ENCODE data around the gene EHBP1. TPM values are rescaled to one million over a fixed set of nuclear protein-coding genes. Genes with fewer than 3 reads are reported as not detected.

The EHBP1 gene
- total RNA-seq, 1 donor from 2014 or later = 67.4 TPM

- no peak overlapping the region for H3K4me3 Mint-ChIP-seq
- no peak overlapping the region for H3K27ac Mint-ChIP-seq
- no peak for DNase-seq (ENCODE audit: low spot score in 2 of 2, unreplicated experiment in 2 of 2)
- H3K27me3 Mint-ChIP-seq (ENCODE audit: low read depth) = no peaks in the 10 kb centered on the region
- peaks cover 28% of the 10 kb centered on the region for H3K4me1 Mint-ChIP-seq
- TF ChIP-seq CTCF (IDR thresholded peaks at IDR 0.05; ENCODE audit: unreplicated experiment) = no peak
- H3K9me3 Mint-ChIP-seq = no peaks in the 10 kb centered on the region
- no peaks in the 10 kb centered on the region for H3K36me3 Mint-ChIP-seq
Measured at GRCh38 chr2:62741954-62742722, 36.6 kb downstream of the EHBP1 start.

GRCh38 chr2:62743506-62743905, 38.0 kb downstream of the EHBP1 start:
- TF ChIP-seq CTCF (IDR thresholded peaks at IDR 0.05; ENCODE audit: unreplicated experiment) = no peak
- H3K27me3 Mint-ChIP-seq (ENCODE audit: low read depth) = no peaks in the 10 kb centered on the region
- no peak overlapping the region for H3K27ac Mint-ChIP-seq

GRCh38 chr2:62744603-62745002, 39.1 kb downstream of the EHBP1 start:
- no peak for TF ChIP-seq CTCF (IDR thresholded peaks at IDR 0.05; ENCODE audit: unreplicated experiment)
- H3K27me3 Mint-ChIP-seq (ENCODE audit: low read depth) = no peaks in the 10 kb centered on the region
- no peak overlapping the region for H3K4me3 Mint-ChIP-seq
- H3K9me3 Mint-ChIP-seq = no peaks in the 10 kb centered on the region
- peaks cover 6% of the 10 kb centered on the region for H3K36me3 Mint-ChIP-seq
- no peak overlapping the region for H3K27ac Mint-ChIP-seq
- peaks cover 28% of the 10 kb centered on the region for H3K4me1 Mint-ChIP-seq
- no peak for DNase-seq (ENCODE audit: low spot score in 2 of 2, unreplicated experiment in 2 of 2)

More at GRCh38 chr2:62743506-62743905, 38.0 kb downstream of the EHBP1 start:
- peaks cover 28% of the 10 kb centered on the region for H3K4me1 Mint-ChIP-seq
- DNase-seq (ENCODE audit: low spot score in 2 of 2, unreplicated experiment in 2 of 2) = no peak
- H3K4me3 Mint-ChIP-seq = no peak overlapping the region
- peaks cover 3% of the 10 kb centered on the region for H3K36me3 Mint-ChIP-seq
- no peaks in the 10 kb centered on the region for H3K9me3 Mint-ChIP-seq

- no peak for DNase-seq (ENCODE audit: low spot score in 2 of 2, unreplicated experiment in 2 of 2)
- Mint-ChIP-seq H3K9me3 (peaks cover 13% of the 10 kb centered on the region), H3K4me1 (peaks cover 19% of the 10 kb centered on the region), H3K27ac (peak overlapping the region; percentile 53), H3K36me3 (peaks cover 20% of the 10 kb centered on the region), H3K4me3 (no peak overlapping the region), H3K27me3 (ENCODE audit: low read depth) (no peaks in the 10 kb centered on the region)
- TF ChIP-seq CTCF (IDR thresholded peaks at IDR 0.05; ENCODE audit: unreplicated experiment) = no peak
Measured at GRCh38 chr2:62745891-62746481, 40.5 kb downstream of the EHBP1 start.

- Mint-ChIP-seq H3K4me1 (peaks cover 17% of the 10 kb centered on the region), H3K27me3 (ENCODE audit: low read depth) (no peaks in the 10 kb centered on the region), H3K9me3 (peaks cover 21% of the 10 kb centered on the region), H3K4me3 (no peak overlapping the region), H3K36me3 (peaks cover 31% of the 10 kb centered on the region), H3K27ac (no peak overlapping the region)
- TF ChIP-seq CTCF (IDR thresholded peaks at IDR 0.05; ENCODE audit: unreplicated experiment) = no peak
- DNase-seq (ENCODE audit: low spot score in 2 of 2, unreplicated experiment in 2 of 2) = no peak
Measured at GRCh38 chr2:62747169-62747568, 41.7 kb downstream of the EHBP1 start.
